Activated CD8-positive, alpha-beta memory T cell treated with anti-CD3 and anti-CD28 coated beads for 24 hours (primary cell): ENCODE data around the gene BMI1.
"Not testable (repeated sequence)": the region's sequence is repeated elsewhere in the genome, so short reads cannot be mapped to it uniquely, and the experiment has no call there.

ENCODE experiments used
- DNase-seq: peaks from one replicate; pipeline ENCODE4 v3.0.0-alpha.2; 2020

The BMI1 gene

GRCh38 chr10:22320591-22321155 lies at the start of gene BMI1:
Gene BMI1, plus strand, starts transcription at chr10:22321099. Its CDS starts 5,351 bp downstream, at chr10:22326450.
- DNase-seq: peak; percentile 85

GRCh38 chr10:22271786-22272185 lies 49.1 kb upstream of the BMI1 start:
- no peak for DNase-seq

- no peak for DNase-seq
These were observed 42.5 kb upstream of the BMI1 start for GRCh38 chr10:22278441-22278782.

GRCh38 chr10:22280078-22280477 lies 40.8 kb upstream of the BMI1 start:
- DNase-seq: no peak

- no peak for DNase-seq
These were observed 35.8 kb upstream of the BMI1 start for GRCh38 chr10:22285130-22285529.

- no peak for DNase-seq
These were observed 27.0 kb upstream of the BMI1 start for GRCh38 chr10:22293747-22294404.

GRCh38 chr10:22294694-22295093 lies 26.2 kb upstream of the BMI1 start:
- no peak for DNase-seq

GRCh38 chr10:22301193-22301592 lies 19.7 kb upstream of the BMI1 start:
- DNase-seq: no peak

- no peak for DNase-seq
These were observed 17.4 kb upstream of the BMI1 start for GRCh38 chr10:22303461-22303860.

GRCh38 chr10:22305721-22306120 lies 15.2 kb upstream of the BMI1 start:
- DNase-seq: no peak

GRCh38 chr10:22308390-22308789 lies 12.5 kb upstream of the BMI1 start:
- no peak for DNase-seq

- no peak for DNase-seq
These were observed 11.5 kb upstream of the BMI1 start for GRCh38 chr10:22309180-22310000.

- not testable (repeated sequence) for DNase-seq
These were observed 10.9 kb upstream of the BMI1 start for GRCh38 chr10:22310012-22310411.

- no peak for DNase-seq
These were observed 10.0 kb upstream of the BMI1 start for GRCh38 chr10:22310928-22311327.

GRCh38 chr10:22314852-22315251 lies 6.0 kb upstream of the BMI1 start:
- no peak for DNase-seq

GRCh38 chr10:22315455-22316285 lies 5.2 kb upstream of the BMI1 start:
- no peak for DNase-seq

GRCh38 chr10:22316286-22317075 lies 4.4 kb upstream of the BMI1 start, which contains the start of gene COMMD3:
Gene COMMD3, plus strand, starts transcription at chr10:22316388. Its CDS starts 30 bp downstream, at chr10:22316418.
- peak; percentile 90 for DNase-seq

- no peak for DNase-seq
These were observed 3.9 kb upstream of the BMI1 start for GRCh38 chr10:22317076-22317370.

- DNase-seq: no peak
These were observed 2.9 kb upstream of the BMI1 start for GRCh38 chr10:22317771-22318565.

GRCh38 chr10:22318772-22319171 lies 2.1 kb upstream of the BMI1 start:
- no peak for DNase-seq

GRCh38 chr10:22319547-22319979 lies 1.3 kb upstream of the BMI1 start:
- no peak for DNase-seq
